NOMO-1 treated with DMSO at 0.1 percent for 48 hours (cell line): ENCODE data around the gene TANGO6.

Source experiments
- DNase-seq: peaks from one replicate; lab custom pipeline; 2025; ENCODE audit not compliant: unreplicated experiment; lab: John Stamatoyannopoulos, UW

Gene TANGO6

GRCh38 chr16:69133373-69133954, 290.1 kb downstream of the TANGO6 start:
- DNase-seq = no peak
